Lower lobe of right lung (tissue), 2 donors: Measurements from ENCODE around the gene BEND5. TPM values are rescaled to one million over a fixed set of nuclear protein-coding genes. Genes with fewer than 3 reads are reported as not detected.

Experiments
- ATAC-seq, 2 donors: fragments of 200-7000 bp; cut with Tn5 transposase; one replicate each; pipeline ENCODE4 v1.9.1; 2020 to 2022; ENCODE audit warnings: mild to moderate bottlenecking in 2 of 2, moderate library complexity in 2 of 2
- DNase-seq: peaks from one replicate; pipeline ENCODE4 v3.0.0-alpha.2; 2020
- H3K27ac ChIP-seq: fragments of 200-600 bp; one replicate; pipeline ENCODE4 v1.8.0; 2022
- H3K27me3 ChIP-seq: fragments of 200-600 bp; one replicate; pipeline ENCODE4 v1.8.0; 2022; ENCODE audit warnings: low read depth
- H3K36me3 ChIP-seq: fragments of 200-600 bp; one replicate; pipeline ENCODE4 v1.8.0; 2022; ENCODE audit warnings: mild to moderate bottlenecking
- H3K4me1 ChIP-seq: fragments of 200-600 bp; one replicate; pipeline ENCODE4 v1.8.0; 2022
- H3K4me3 ChIP-seq: fragments of 200-600 bp; one replicate; pipeline ENCODE4 v1.8.0; 2022; ENCODE audit warnings: mild to moderate bottlenecking
- H3K9me3 ChIP-seq: fragments of 200-600 bp; one replicate; pipeline ENCODE4 v1.8.0; 2022
- CTCF ChIP-seq: fragments of 200-600 bp; IDR thresholded peaks from one replicate; pipeline ENCODE4 v1.8.0; 2022; ENCODE audit warnings: antibody characterized with exemption, mild to moderate bottlenecking
- intact Hi-C: fragments of 100-400 bp; cut with DNase I; formaldehyde crosslinking; loops from one replicate; pipeline ENCODE4 v1.11.0; 2022
- total RNA-seq: library from RNA; stranded (reverse); fragmentation: NEBNext Ultra II Directional; extraction: Animal tissue kit (Norgen Biotek cat#: 25700); gene quantifications from one replicate; pipeline ENCODE4 v1.2.1, GENCODE V29; 2021
- donor health status: DM: no; HTN: yes; CAD: no; lungs with severe emphysema.

BEND5 gene
- total RNA-seq, 1 donor from 2014 or later: 4.3 TPM

DNA sequence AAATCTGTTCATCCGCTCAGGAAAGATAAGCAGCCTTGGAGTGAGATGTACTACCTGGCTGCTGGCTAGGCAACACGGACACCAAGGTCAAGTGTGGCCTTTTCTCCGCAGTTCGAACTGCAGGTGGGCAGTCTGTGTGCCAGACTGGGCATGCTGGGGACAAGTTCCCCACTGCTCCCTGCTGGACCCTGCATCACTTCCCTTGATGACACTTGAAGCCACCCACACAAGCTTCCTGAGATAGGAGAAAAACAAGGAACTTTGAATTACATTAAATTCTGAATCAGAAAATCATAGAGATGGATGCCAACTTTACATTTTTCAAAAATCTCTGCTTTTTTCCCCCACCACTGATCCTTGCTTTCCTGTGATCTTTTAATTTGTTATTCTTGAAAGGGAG, 38.3 kb downstream of the BEND5 start:
- no peak for TF ChIP-seq CTCF
- no peaks in the 10 kb centered on the region for H3K9me3 ChIP-seq
- intact Hi-C loops: no loop called here
- no peak overlapping the region for H3K4me3 ChIP-seq
- DNase-seq (no peak), ATAC-seq (no peak)
- H3K4me1 ChIP-seq: no peaks in the 10 kb centered on the region
- H3K36me3 ChIP-seq: peaks cover 39% of the 10 kb centered on the region
- H3K27ac ChIP-seq: no peak overlapping the region
- H3K27me3 ChIP-seq: no peaks in the 10 kb centered on the region

GRCh38 chr1:48735796-48736195, 40.9 kb downstream of the BEND5 start:
- intact Hi-C loops: no loop called here
- H3K9me3 ChIP-seq: no peaks in the 10 kb centered on the region
- DNase-seq: no peak
- no peak for ATAC-seq
- peaks cover 48% of the 10 kb centered on the region for H3K36me3 ChIP-seq
- no peaks in the 10 kb centered on the region for H3K27me3 ChIP-seq
- no peak overlapping the region for H3K4me3 ChIP-seq
- H3K4me1 ChIP-seq: no peaks in the 10 kb centered on the region
- no peak for TF ChIP-seq CTCF
- H3K27ac ChIP-seq: no peak overlapping the region

DNA sequence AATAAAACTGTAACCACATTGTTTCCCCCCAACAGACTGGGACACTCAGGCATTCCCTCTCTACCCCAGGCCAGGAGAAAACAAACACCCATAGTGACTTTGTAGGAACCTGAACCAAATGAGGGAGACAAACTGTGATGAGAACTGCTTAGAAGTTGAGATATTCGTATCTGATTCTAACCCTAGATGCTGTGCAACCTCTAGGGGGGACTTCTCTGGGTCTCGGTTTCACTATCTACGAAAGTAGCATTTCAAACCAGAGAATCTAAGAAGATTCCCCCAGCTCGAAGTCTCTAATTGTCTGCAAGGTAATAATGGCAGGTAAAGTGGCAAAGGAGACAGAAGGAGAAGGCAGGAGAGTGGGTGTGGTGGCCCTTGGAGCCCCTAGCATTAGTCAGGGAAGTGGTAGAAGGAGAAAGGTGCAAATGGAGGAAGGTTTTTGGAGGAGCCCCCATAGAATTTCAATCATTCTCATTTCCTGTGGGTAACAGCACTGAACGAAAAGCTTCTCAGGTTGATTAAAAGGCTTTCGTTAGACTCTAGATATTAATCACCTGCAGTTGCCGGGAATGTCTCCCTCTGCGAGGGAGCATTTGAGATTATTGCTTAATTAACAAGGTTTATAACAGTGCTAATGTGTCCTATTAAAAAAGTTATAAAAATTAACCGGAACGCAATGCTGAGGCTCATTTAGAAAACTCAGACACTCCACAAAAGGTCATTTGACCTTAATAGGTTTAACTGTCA, 46.4 kb downstream of the BEND5 start:
- intact Hi-C loops: no loop called here
- H3K27ac ChIP-seq: no peak overlapping the region
- H3K27me3 ChIP-seq: no peaks in the 10 kb centered on the region
- H3K9me3 ChIP-seq: no peaks in the 10 kb centered on the region
- no peak overlapping the region for H3K4me3 ChIP-seq
- no peak for DNase-seq
- no peak for ATAC-seq
- H3K4me1 ChIP-seq: no peaks in the 10 kb centered on the region
- no peak for TF ChIP-seq CTCF
- H3K36me3 ChIP-seq: peaks cover 56% of the 10 kb centered on the region

- DNase-seq: no peak
- Histone ChIP-seq H3K27me3 (no peaks in the 10 kb centered on the region), H3K36me3 (peaks cover 41% of the 10 kb centered on the region), H3K4me1 (no peaks in the 10 kb centered on the region), H3K9me3 (no peaks in the 10 kb centered on the region), H3K4me3 (no peak overlapping the region), H3K27ac (no peak overlapping the region)
- intact Hi-C loops: no loop called here
- ATAC-seq: peak; percentile 41 to 65
- no peak for TF ChIP-seq CTCF
Observed at GRCh38 chr1:48728584-48728983, 48.1 kb downstream of the BEND5 start.

DNA sequence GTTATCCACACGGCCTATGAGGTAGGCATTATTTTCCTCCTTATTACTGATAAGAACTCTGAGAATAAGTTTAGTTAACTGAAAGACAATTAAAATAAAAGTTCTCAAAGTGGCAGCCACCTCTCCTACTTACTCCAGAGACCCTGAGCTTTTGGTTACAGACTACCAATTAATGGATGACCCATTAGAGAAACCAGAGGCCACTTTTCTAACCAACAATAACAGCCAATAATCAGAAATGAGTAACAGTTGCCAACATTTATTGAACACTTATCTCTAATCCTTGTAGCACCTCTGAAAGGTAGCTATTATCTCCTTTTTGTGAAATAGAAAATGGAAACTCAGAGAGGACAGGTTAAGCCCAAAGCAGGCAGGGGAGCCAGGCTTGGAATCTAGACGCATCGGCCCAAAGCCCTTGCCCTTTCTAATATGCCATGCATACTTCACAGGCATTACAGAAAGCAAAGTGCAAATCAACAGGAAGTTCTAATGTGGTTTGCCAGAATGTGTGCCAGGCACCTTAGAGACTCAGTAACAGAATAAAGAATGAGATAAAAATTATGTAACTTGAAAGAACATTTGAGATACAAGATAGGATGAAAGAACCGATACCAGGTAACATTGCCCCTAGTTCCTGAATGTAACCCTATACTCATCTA, 50.0 kb downstream of the BEND5 start:
- intact Hi-C loops: no loop called here
- no peak for TF ChIP-seq CTCF
- Histone ChIP-seq H3K27ac (no peak overlapping the region), H3K4me3 (no peak overlapping the region), H3K27me3 (no peaks in the 10 kb centered on the region), H3K9me3 (no peaks in the 10 kb centered on the region), H3K4me1 (no peaks in the 10 kb centered on the region), H3K36me3 (peaks cover 22% of the 10 kb centered on the region)
- no peak for DNase-seq
- no peak for ATAC-seq
